ENCODE measurements around the gene PCSK6.

- TF ChIP-seq CTCF (IDR thresholded peaks at IDR 0.05) = no peak
- TF ChIP-seq POLR2A (IDR thresholded peaks at IDR 0.05) = no peak
Observed at GRCh38 chr15:101307048-101307896, 182.2 kb downstream of the PCSK6 start.
